ENCODE data around the gene NEDD4L. TPM values are rescaled to one million over a fixed set of nuclear protein-coding genes. Genes with fewer than 3 reads are reported as not detected.

The NEDD4L gene
- total RNA-seq, 1 donor from 2014 or later: 15.6 TPM

DNA sequence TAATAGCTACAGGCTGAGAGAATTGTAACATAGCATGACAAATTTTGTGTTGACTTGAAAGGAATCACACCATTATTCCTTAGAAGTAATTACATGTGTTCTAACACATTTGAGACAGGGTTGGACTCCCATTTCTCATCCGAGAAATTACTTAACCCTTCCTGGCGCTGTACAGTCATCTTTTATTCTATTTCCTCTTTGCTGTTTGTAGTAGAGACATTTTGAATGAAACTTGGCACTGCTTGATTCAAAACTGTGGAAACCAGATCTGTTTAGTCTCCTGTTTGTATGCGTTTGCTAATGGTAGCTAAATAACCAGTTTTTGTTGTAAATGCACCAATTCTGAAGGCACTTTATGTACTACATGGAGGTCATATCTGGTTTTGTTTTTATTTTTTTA lies 352.9 kb downstream of the NEDD4L start:
- H3K4me3 ChIP-seq: no peak overlapping the region
- no peaks in the 10 kb centered on the region for H3K36me3 ChIP-seq
- no peaks in the 10 kb centered on the region for H3K9me3 ChIP-seq
- TF ChIP-seq, protein P1, sequence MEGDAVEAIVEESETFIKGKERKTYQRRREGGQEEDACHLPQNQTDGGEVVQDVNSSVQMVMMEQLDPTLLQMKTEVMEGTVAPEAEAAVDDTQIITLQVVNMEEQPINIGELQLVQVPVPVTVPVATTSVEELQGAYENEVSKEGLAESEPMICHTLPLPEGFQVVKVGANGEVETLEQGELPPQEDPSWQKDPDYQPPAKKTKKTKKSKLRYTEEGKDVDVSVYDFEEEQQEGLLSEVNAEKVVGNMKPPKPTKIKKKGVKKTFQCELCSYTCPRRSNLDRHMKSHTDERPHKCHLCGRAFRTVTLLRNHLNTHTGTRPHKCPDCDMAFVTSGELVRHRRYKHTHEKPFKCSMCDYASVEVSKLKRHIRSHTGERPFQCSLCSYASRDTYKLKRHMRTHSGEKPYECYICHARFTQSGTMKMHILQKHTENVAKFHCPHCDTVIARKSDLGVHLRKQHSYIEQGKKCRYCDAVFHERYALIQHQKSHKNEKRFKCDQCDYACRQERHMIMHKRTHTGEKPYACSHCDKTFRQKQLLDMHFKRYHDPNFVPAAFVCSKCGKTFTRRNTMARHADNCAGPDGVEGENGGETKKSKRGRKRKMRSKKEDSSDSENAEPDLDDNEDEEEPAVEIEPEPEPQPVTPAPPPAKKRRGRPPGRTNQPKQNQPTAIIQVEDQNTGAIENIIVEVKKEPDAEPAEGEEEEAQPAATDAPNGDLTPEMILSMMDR (IDR thresholded peaks at IDR 0.05): no peak
- no peaks in the 10 kb centered on the region for H3K27me3 ChIP-seq
- no peak overlapping the region for H3K27ac ChIP-seq
- intact Hi-C loops (cut with DNase I): no loop called here
- DNase-seq (ENCODE audit: low spot score in 2 of 2): no peak
- no peaks in the 10 kb centered on the region for H3K4me1 ChIP-seq

DNA sequence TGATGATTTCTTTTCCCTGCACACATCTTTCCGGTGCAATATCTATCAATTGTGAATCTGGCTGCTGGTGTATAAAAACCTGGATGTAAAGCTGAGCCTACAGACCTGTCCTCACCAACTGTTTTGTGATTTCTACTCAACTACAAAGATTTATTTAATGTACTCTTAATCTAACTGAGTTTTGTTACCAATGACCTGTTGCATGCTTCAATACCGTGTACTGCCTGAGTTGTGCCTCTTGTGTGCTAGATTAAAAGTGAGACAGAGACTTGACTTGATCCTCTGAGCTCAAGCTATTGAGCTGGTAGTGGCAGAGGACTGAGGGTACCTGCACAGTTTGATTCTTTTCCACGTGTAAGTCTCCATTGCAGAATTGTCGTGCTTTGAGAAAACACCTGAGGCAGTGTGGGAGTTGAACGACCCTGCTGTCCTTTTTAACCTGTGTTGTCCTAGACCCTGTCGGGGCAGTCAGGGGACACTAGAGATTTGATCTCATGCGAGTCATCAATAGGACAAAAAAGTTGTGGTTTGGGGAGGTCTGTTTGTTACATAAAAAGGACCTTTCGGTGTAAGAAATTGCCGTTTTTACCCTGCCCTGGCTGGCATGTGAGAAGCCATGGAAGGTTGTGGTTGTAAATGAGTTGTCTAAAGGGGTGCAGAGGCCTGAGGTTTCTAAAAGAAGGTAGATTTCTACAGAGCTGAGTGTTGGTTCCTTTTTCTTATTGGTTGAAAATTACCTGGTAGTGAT lies 353.5 kb downstream of the NEDD4L start:
- H3K27me3 ChIP-seq: no peaks in the 10 kb centered on the region
- no peak overlapping the region for H3K27ac ChIP-seq
- H3K4me3 ChIP-seq: no peak overlapping the region
- DNase-seq (ENCODE audit: low spot score in 2 of 2): no peak
- H3K9me3 ChIP-seq: no peaks in the 10 kb centered on the region
- no peaks in the 10 kb centered on the region for H3K4me1 ChIP-seq
- no peaks in the 10 kb centered on the region for H3K36me3 ChIP-seq
- intact Hi-C loops (cut with DNase I): no loop called here
- TF ChIP-seq, protein P1 (IDR thresholded peaks at IDR 0.05): no peak

DNA sequence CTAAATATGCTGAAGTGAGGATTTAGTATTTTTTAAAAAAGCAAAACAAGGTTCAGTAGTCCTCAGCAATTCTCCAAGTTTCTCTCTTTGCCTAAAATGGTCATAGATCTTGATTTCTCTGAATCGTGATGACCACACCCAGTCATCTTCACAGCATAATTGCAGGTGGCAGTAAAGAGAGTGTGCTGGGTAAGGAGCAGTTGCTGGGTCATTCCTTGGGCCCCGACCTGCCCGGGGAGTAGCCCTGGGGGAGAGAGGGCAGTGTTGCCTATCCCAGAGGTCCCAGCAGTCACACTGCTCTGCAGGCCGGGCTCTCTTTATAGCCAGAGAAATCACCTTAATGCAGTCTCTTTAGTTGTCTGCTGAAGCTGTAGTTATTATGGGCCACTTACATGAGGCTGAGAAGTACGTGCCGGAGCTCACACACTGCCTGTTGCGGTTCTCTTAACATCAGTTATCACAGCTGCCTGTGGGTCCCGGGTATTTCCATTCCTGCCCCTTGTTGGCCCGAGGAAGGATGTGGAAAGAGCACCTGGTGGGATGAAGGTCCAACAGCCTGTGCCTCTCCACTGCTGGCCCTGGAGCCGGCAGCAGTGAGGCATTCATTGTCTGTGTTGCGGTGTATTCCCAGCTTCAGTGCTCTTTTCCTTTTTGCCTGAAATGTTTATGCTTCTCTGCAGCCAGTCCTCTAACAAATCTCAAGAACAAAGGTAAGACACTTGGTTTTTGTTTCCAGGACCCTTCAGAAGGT lies 354.8 kb downstream of the NEDD4L start:
- intact Hi-C loops (cut with DNase I): no loop called here
- Histone ChIP-seq H3K36me3 (no peaks in the 10 kb centered on the region), H3K4me3 (no peak overlapping the region), H3K27ac (no peak overlapping the region), H3K9me3 (no peaks in the 10 kb centered on the region), H3K4me1 (no peaks in the 10 kb centered on the region), H3K27me3 (no peaks in the 10 kb centered on the region)
- TF ChIP-seq, protein P1 (IDR thresholded peaks at IDR 0.05): no peak
- peak in 1 of 2 donors; percentile 41 for DNase-seq (ENCODE audit: low spot score in 2 of 2)

DNA sequence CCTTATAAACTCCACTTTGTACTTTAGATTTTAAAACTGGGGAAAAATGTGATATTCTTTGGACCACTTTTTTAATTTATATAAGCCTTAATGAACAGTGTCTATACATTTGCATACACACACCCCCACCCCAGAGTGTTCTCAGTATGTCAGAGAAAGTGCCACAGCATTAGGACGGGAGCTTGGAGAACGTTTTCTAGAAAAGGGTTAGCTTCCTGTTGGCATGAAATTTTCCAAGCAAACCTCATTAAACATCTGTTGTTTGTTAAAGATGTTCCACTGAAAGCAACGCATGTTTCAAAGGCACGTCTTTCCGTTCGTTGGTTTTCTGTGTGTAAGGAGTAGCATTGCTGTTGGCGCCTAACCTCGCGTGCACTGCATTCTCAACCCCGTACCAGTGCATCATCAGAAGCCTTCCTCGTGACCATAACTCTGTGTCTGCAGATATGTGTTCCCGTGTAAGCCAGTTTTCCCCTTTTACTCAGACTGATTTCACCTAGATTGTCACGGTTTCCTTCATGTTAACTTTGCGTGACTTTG lies 356.4 kb downstream of the NEDD4L start:
- intact Hi-C loops (cut with DNase I): no loop called here
- no peak overlapping the region for H3K27ac ChIP-seq
- H3K4me1 ChIP-seq: no peaks in the 10 kb centered on the region
- H3K4me3 ChIP-seq: no peak overlapping the region
- H3K9me3 ChIP-seq: no peaks in the 10 kb centered on the region
- no peaks in the 10 kb centered on the region for H3K27me3 ChIP-seq
- TF ChIP-seq, protein P1 (IDR thresholded peaks at IDR 0.05): no peak
- H3K36me3 ChIP-seq: no peaks in the 10 kb centered on the region
- peak in 1 of 2 donors; percentile 21 for DNase-seq (ENCODE audit: low spot score in 2 of 2)

DNA sequence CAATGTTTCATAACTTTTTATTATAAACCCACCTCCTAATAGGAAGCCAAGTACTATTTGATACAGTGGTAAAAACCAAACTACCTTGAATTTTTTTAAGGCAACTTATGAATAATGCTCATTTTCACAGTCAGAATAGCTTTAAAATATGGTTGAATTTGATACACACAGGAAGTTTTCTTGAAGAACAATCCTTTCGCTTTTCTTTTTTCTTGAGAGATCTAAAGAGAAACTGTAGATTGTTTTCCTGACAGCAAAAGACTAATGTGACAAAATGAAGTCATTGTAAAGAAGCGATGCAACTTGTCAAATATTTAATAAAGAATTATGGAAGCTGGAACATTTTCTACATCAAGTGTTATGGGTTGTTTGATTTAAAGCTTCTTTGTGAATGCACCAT lies 357.2 kb downstream of the NEDD4L start:
- TF ChIP-seq, protein P1 (IDR thresholded peaks at IDR 0.05): no peak
- no peak for DNase-seq (ENCODE audit: low spot score in 2 of 2)
- H3K9me3 ChIP-seq: no peaks in the 10 kb centered on the region
- no peaks in the 10 kb centered on the region for H3K36me3 ChIP-seq
- H3K27ac ChIP-seq: no peak overlapping the region
- H3K4me1 ChIP-seq: no peaks in the 10 kb centered on the region
- H3K27me3 ChIP-seq: no peaks in the 10 kb centered on the region
- no peak overlapping the region for H3K4me3 ChIP-seq
- intact Hi-C loops (cut with DNase I): no loop called here

All from ascending aorta (tissue), 2 donors.